Naive B cell (primary cell): ENCODE results near the gene EFS. TPM values are rescaled to one million over a fixed set of nuclear protein-coding genes. Genes with fewer than 3 reads are reported as not detected.

Experiments
- ATAC-seq, 2 donors: fragments of 150-1000 bp; cut with Tn5 transposase; 2 replicates each; pipeline ENCODE4 v1.10.0; 2021; ENCODE audit warnings: low read depth in 2 of 2, mild to moderate bottlenecking in 2 of 2, moderate library complexity in 2 of 2
- DNase-seq: peaks from one replicate; pipeline ENCODE4 v3.0.0; 2022
- H3K27ac Mint-ChIP-seq, 6 donors: one replicate each; pipeline ENCODE4 v1.8.0; 2020 to 2022; ENCODE audit warnings: mild to moderate bottlenecking in 6 of 6, mixed read lengths in 6 of 6, moderate library complexity in 5 of 6, inconsistent platforms in 2 of 6
- H3K27me3 Mint-ChIP-seq, 3 donors: one replicate each; pipeline ENCODE4 v1.8.0; 2021 to 2022; ENCODE audit warnings: mixed read lengths in 3 of 3, mild to moderate bottlenecking in 1 of 3
- H3K36me3 Mint-ChIP-seq, 2 donors: one replicate each; pipeline ENCODE4 v1.8.0; 2020 to 2022; ENCODE audit warnings: mixed read lengths in 2 of 2, inconsistent platforms in 1 of 2, mild to moderate bottlenecking in 1 of 2
- H3K4me1 Mint-ChIP-seq, 3 donors: one replicate each; pipeline ENCODE4 v1.8.0; 2020 to 2022; ENCODE audit warnings: mixed read lengths in 3 of 3, inconsistent platforms in 1 of 3, mild to moderate bottlenecking in 1 of 3, moderate library complexity in 1 of 3
- H3K4me3 Mint-ChIP-seq, 8 donors: one replicate each; pipeline ENCODE4 v1.8.0; 2020 to 2022; ENCODE audit warnings: mild to moderate bottlenecking in 8 of 8, mixed read lengths in 8 of 8, moderate library complexity in 8 of 8, inconsistent platforms in 2 of 8
- H3K9me3 Mint-ChIP-seq, 7 donors: one replicate each; pipeline ENCODE4 v1.8.0; 2020 to 2022; ENCODE audit warnings: mixed read lengths in 7 of 7, mild to moderate bottlenecking in 5 of 7, inconsistent platforms in 2 of 7, moderate library complexity in 1 of 7
- polyA plus RNA-seq, 6 donors: library from polyadenylated mRNA; unstranded; fragments of 300-500 nt; fragmentation: Illumina TruSeq; gene quantifications; one replicate each; pipeline ENCODE4 v1.2.3, GENCODE V29; 2021; ENCODE audit warnings: low read depth in 6 of 6

Gene EFS
- polyA plus RNA-seq, 6 donors from 2014 or later = not detected

GRCh38 chr14:23356662-23357061, 8.3 kb downstream of the EFS start:
- Mint-ChIP-seq H3K4me3 (no peak overlapping the region), H3K4me1 (peaks cover 7 to 11% (median 10%) of the 10 kb centered on the region in 3 donors), H3K9me3 (no peaks in the 10 kb centered on the region), H3K36me3 (peaks cover 0 to 10% of the 10 kb centered on the region in 2 donors), H3K27ac (no peak overlapping the region), H3K27me3 (peaks cover 47 to 69% (median 53%) of the 10 kb centered on the region in 3 donors)
- DNase-seq (no peak), ATAC-seq (no peak)

GRCh38 chr14:23355871-23356435, 9.0 kb downstream of the EFS start:
- Mint-ChIP-seq H3K9me3 (no peaks in the 10 kb centered on the region), H3K4me1 (peaks cover 9 to 11% (median 10%) of the 10 kb centered on the region in 3 donors), H3K36me3 (peaks cover 0 to 15% of the 10 kb centered on the region in 2 donors), H3K27me3 (peaks cover 50 to 72% (median 56%) of the 10 kb centered on the region in 3 donors), H3K27ac (peak overlapping the region in 1 of 6 donors; percentile 2), H3K4me3 (no peak overlapping the region)
- DNase-seq (no peak), ATAC-seq (no peak)

- no peak overlapping the region for H3K27ac Mint-ChIP-seq
- H3K4me3 Mint-ChIP-seq = peak overlapping the region in 2 of 8 donors; percentile 4 to 9
- ATAC-seq = no peak
- H3K36me3 Mint-ChIP-seq = peaks cover 0 to 22% of the 10 kb centered on the region in 2 donors
- H3K27me3 Mint-ChIP-seq = peaks cover 56 to 74% (median 61%) of the 10 kb centered on the region in 3 donors
- no peak for DNase-seq
- peaks cover 10 to 12% (median 11%) of the 10 kb centered on the region in 3 donors for H3K4me1 Mint-ChIP-seq
- peaks cover 0 to 4% (median 0%) of the 10 kb centered on the region in 7 donors for H3K9me3 Mint-ChIP-seq
Observed at GRCh38 chr14:23354990-23355389, 10.0 kb downstream of the EFS start.

GRCh38 chr14:23353433-23353780, 11.6 kb downstream of the EFS start:
- Mint-ChIP-seq H3K27ac (peak overlapping the region in 1 of 6 donors; percentile 69), H3K4me3 (peak overlapping the region; percentile 39 to 88 (median 82)), H3K4me1 (peaks cover 10 to 12% (median 11%) of the 10 kb centered on the region in 3 donors), H3K9me3 (peaks cover 0 to 4% (median 0%) of the 10 kb centered on the region in 7 donors), H3K27me3 (peaks cover 61 to 77% (median 71%) of the 10 kb centered on the region in 3 donors), H3K36me3 (peaks cover 0 to 22% of the 10 kb centered on the region in 2 donors)
- DNase-seq = no peak
- ATAC-seq = no peak

- Mint-ChIP-seq H3K36me3 (peaks cover 0 to 22% of the 10 kb centered on the region in 2 donors), H3K27me3 (peaks cover 57 to 82% (median 78%) of the 10 kb centered on the region in 3 donors), H3K4me1 (peaks cover 10 to 12% (median 11%) of the 10 kb centered on the region in 3 donors), H3K9me3 (peaks cover 0 to 4% (median 0%) of the 10 kb centered on the region in 7 donors), H3K27ac (peak within 1 kb of the TSS in 1 of 6 donors; percentile 69), H3K4me3 (peak within 1 kb of the TSS; percentile 39 to 88 (median 82))
- peak; percentile 36 for DNase-seq
- peak; percentile 81 to 82 for ATAC-seq
Observed at GRCh38 chr14:23352506-23353432, 12.2 kb downstream of the EFS start, which contains the start of gene SLC22A17. Gene SLC22A17, minus strand, starts transcription at chr14:23352887.

- DNase-seq (no peak), ATAC-seq (no peak)
- Mint-ChIP-seq H3K9me3 (peaks cover 0 to 4% (median 0%) of the 10 kb centered on the region in 7 donors), H3K4me3 (peak overlapping the region; percentile 7 to 88 (median 78)), H3K4me1 (peaks cover 10 to 12% (median 11%) of the 10 kb centered on the region in 3 donors), H3K27me3 (peaks cover 57 to 86% (median 85%) of the 10 kb centered on the region in 3 donors), H3K36me3 (peaks cover 0 to 22% of the 10 kb centered on the region in 2 donors), H3K27ac (no peak overlapping the region)
Observed at GRCh38 chr14:23351681-23352505, 13.1 kb downstream of the EFS start.

GRCh38 chr14:23349156-23349845, 15.7 kb downstream of the EFS start:
- peaks cover 10 to 12% (median 11%) of the 10 kb centered on the region in 3 donors for H3K4me1 Mint-ChIP-seq
- ATAC-seq (no peak), DNase-seq (no peak)
- H3K4me3 Mint-ChIP-seq = peak overlapping the region in 2 of 8 donors; percentile 36 to 71
- no peak overlapping the region for H3K27ac Mint-ChIP-seq
- peaks cover 0 to 22% of the 10 kb centered on the region in 2 donors for H3K36me3 Mint-ChIP-seq
- peaks cover 0 to 4% (median 0%) of the 10 kb centered on the region in 7 donors for H3K9me3 Mint-ChIP-seq
- H3K27me3 Mint-ChIP-seq = peaks cover 36 to 75% (median 73%) of the 10 kb centered on the region in 3 donors

- no peak overlapping the region for H3K4me3 Mint-ChIP-seq
- peaks cover 26 to 67% (median 65%) of the 10 kb centered on the region in 3 donors for H3K27me3 Mint-ChIP-seq
- no peak overlapping the region for H3K27ac Mint-ChIP-seq
- ATAC-seq (no peak), DNase-seq (no peak)
- H3K36me3 Mint-ChIP-seq = peaks cover 0 to 17% of the 10 kb centered on the region in 2 donors
- H3K4me1 Mint-ChIP-seq = peaks cover 5 to 11% (median 6%) of the 10 kb centered on the region in 3 donors
- H3K9me3 Mint-ChIP-seq = peaks cover 0 to 4% (median 0%) of the 10 kb centered on the region in 7 donors
Observed at GRCh38 chr14:23348297-23348655, 16.7 kb downstream of the EFS start.

GRCh38 chr14:23347406-23348296, 17.3 kb downstream of the EFS start:
- no peak for DNase-seq
- no peak overlapping the region for H3K4me3 Mint-ChIP-seq
- ATAC-seq = no peak
- H3K27ac Mint-ChIP-seq = peak overlapping the region in 1 of 6 donors; percentile 26
- peaks cover 0 to 4% (median 0%) of the 10 kb centered on the region in 7 donors for H3K9me3 Mint-ChIP-seq
- peaks cover 25 to 67% (median 66%) of the 10 kb centered on the region in 3 donors for H3K27me3 Mint-ChIP-seq
- H3K4me1 Mint-ChIP-seq = peaks cover 0 to 5% (median 0%) of the 10 kb centered on the region in 3 donors
- H3K36me3 Mint-ChIP-seq = peaks cover 0 to 13% of the 10 kb centered on the region in 2 donors

- no peak for ATAC-seq
Observed at GRCh38 chr14:23346693-23347405, 18.1 kb downstream of the EFS start.

More at GRCh38 chr14:23346693-23347405, 18.1 kb downstream of the EFS start:
- peaks cover 0 to 5% (median 0%) of the 10 kb centered on the region in 3 donors for H3K4me1 Mint-ChIP-seq
- H3K27me3 Mint-ChIP-seq = peaks cover 25 to 75% (median 68%) of the 10 kb centered on the region in 3 donors
- H3K36me3 Mint-ChIP-seq = peaks cover 0 to 13% of the 10 kb centered on the region in 2 donors
- no peak overlapping the region for H3K27ac Mint-ChIP-seq
- no peak for DNase-seq
- no peak overlapping the region for H3K4me3 Mint-ChIP-seq
- peaks cover 0 to 4% (median 0%) of the 10 kb centered on the region in 7 donors for H3K9me3 Mint-ChIP-seq
